ENCODE results near the gene KDM5B. TPM values are rescaled to one million over a fixed set of nuclear protein-coding genes. Genes with fewer than 3 reads are reported as not detected.
A peak's percentile ranks its signal among the peaks of the same experiment; 100 is the strongest.
"Not testable (repeated sequence)": the region's sequence is repeated elsewhere in the genome, so short reads cannot be mapped to it uniquely, and the experiment has no call there.

KDM5B gene
- polyA plus RNA-seq, 3 donors from 2014 or later, result 4.4 to 26.2 (median 8.7) TPM

DNA sequence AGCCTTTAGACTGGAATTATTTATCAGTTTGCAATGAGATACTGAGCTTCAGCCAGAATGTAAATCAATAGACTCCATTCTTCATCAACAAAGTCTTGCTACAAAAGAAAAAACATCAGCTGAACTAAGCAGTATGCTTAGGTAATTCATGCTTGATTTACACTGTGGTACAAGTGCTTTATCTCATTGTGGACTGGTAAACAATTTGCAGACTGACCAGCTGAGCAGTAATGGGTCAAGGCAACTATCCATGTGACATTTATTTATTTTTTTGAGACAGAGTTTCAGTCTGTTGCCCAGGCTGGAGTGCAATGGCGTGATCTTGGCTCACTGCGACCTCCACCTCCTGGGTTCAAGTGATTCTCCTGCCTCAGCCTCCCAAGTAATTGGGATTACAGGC is 58.2 kb downstream of the KDM5B start:
- H3K27ac Mint-ChIP-seq, result no peak overlapping the region
- no peak overlapping the region for H3K4me3 Mint-ChIP-seq
- H3K9me3 Mint-ChIP-seq, result no peaks in the 10 kb centered on the region
- no peaks in the 10 kb centered on the region for H3K27me3 Mint-ChIP-seq (ENCODE audit: low read depth in 3 of 3)
- no peak for DNase-seq
- H3K36me3 Mint-ChIP-seq, result peaks cover 14 to 41% (median 31%) of the 10 kb centered on the region in 3 donors
- H3K4me1 Mint-ChIP-seq, result no peaks in the 10 kb centered on the region

DNA sequence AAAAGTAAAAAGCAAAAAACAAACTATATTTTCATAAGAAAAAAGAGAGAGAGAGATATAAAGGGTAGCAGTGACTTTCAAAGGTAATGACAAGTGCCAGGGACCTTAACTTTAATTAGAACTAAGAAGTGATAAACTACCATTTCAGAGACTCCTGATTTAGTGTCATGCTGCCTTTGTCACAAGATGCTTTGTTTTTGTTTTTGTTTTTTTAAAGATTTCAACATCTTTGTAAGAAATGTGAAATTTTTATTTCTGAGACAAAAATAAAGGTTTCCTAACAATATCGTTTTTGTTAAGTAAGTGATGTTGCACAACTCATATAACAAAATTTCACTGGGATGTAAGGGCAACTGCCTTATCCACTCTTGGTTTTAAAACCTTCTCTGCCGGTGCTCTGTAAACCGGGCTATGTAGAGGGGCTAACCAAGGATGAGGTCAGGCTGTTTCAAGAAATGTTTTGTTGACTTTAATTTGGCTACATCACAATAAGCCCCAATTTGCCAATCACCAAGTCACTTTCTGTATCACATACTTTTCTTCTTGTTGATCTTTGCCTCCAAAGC is 62.8 kb downstream of the KDM5B start:
- Mint-ChIP-seq H3K27me3 (ENCODE audit: low read depth in 3 of 3) (no peaks in the 10 kb centered on the region), H3K4me3 (no peak overlapping the region), H3K36me3 (peaks cover 35 to 44% (median 41%) of the 10 kb centered on the region in 3 donors), H3K27ac (peak overlapping the region in 1 of 6 donors; percentile 28), H3K4me1 (no peaks in the 10 kb centered on the region), H3K9me3 (no peaks in the 10 kb centered on the region)
- no peak for DNase-seq

DNA sequence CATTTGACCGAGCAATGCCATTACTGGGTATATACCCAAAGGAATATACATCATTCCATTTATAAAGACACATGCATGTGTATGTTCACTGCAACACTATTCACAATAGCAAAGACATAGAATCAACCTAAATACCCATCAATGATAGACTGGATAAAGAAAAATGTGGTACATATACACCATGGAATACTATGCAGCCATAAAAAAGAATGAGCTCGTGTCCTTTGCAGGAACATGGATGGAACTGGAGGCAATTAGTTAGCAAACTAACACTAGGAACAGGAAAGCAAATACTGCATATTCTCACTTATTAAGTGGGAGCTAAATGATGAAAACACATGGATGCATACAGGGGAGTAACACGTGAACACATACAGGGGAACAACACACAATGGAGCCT is 63.5 kb downstream of the KDM5B start:
- H3K4me3 Mint-ChIP-seq; H3K27me3 Mint-ChIP-seq (ENCODE audit: low read depth in 3 of 3); H3K4me1 Mint-ChIP-seq; DNase-seq; H3K27ac Mint-ChIP-seq; H3K9me3 Mint-ChIP-seq: not testable (repeated sequence)
- H3K36me3 Mint-ChIP-seq, result peaks cover 35 to 44% (median 41%) of the 10 kb centered on the region in 3 donors

DNA sequence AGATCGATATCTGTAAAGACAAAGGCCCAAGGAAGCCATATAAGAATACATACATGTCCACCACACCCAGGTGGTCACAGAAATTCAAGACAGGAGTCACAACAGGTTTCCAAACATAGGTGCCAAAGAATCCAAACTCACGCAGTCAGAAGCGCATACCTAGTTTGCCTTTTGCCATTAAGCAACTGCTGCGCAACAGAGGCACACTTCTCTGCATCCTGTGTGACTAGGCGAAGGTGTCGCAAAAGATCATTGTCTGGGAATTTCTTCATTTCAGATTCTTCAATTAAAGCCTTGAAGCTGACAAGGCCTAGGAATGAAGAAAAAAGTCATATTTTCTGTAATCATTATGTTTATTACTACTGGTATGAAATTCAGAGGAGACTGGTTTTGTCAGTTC is 65.7 kb downstream of the KDM5B start:
- Mint-ChIP-seq H3K4me3 (no peak overlapping the region), H3K9me3 (no peaks in the 10 kb centered on the region), H3K4me1 (no peaks in the 10 kb centered on the region), H3K27ac (no peak overlapping the region), H3K27me3 (ENCODE audit: low read depth in 3 of 3) (no peaks in the 10 kb centered on the region), H3K36me3 (peaks cover 34 to 48% (median 35%) of the 10 kb centered on the region in 3 donors)
- no peak for DNase-seq

DNA sequence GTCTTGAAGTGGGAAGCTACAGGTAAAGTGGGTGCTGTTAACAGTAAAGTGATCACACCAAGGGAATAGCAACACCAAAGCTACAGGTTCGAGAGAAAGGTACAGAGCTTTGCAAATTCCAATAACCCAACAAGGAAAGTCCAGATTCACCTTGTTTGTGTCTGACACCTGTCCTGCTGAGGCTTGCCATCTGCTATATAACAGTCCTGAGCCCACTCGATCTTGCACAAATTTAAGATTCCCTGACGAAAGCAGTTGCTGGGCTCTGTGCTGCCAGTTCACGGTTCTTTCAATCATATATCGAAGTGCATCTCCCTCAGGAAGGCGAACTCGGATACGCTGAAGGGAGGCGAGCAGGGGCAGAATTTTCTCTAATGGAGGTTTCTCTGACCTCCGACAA is 75.0 kb downstream of the KDM5B start:
- no peak for DNase-seq
- H3K36me3 Mint-ChIP-seq, result peaks cover 26 to 75% (median 40%) of the 10 kb centered on the region in 3 donors
- no peaks in the 10 kb centered on the region for H3K9me3 Mint-ChIP-seq
- peaks cover 0 to 2% of the 10 kb centered on the region in 2 donors for H3K4me1 Mint-ChIP-seq
- H3K27me3 Mint-ChIP-seq (ENCODE audit: low read depth in 3 of 3), result no peaks in the 10 kb centered on the region
- no peak overlapping the region for H3K4me3 Mint-ChIP-seq
- no peak overlapping the region for H3K27ac Mint-ChIP-seq

DNA sequence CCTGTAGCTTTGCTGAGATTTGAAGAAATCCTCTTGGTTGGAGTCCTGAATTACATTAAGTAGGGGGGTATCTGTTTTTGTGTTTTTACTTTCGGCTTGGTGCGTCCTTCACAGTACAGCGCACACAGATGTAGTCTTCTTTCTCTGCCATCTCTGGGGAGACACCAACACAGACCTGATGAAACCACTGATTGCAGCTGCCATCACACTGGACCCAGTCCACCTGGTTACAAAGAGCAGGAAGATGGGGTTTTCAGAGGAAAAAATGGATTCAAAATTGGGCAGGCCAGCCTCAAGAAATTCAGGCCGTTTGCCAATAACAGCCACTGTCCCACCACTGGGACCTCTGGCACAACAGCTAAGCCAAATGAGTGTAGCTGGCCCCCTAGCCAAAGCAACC is 79.3 kb downstream of the KDM5B start:
- H3K9me3 Mint-ChIP-seq, result no peaks in the 10 kb centered on the region
- no peaks in the 10 kb centered on the region for H3K27me3 Mint-ChIP-seq (ENCODE audit: low read depth in 3 of 3)
- H3K4me1 Mint-ChIP-seq, result peaks cover 0 to 5% of the 10 kb centered on the region in 2 donors
- no peak overlapping the region for H3K4me3 Mint-ChIP-seq
- peaks cover 38 to 69% (median 43%) of the 10 kb centered on the region in 3 donors for H3K36me3 Mint-ChIP-seq
- no peak overlapping the region for H3K27ac Mint-ChIP-seq
- DNase-seq, result no peak

DNA sequence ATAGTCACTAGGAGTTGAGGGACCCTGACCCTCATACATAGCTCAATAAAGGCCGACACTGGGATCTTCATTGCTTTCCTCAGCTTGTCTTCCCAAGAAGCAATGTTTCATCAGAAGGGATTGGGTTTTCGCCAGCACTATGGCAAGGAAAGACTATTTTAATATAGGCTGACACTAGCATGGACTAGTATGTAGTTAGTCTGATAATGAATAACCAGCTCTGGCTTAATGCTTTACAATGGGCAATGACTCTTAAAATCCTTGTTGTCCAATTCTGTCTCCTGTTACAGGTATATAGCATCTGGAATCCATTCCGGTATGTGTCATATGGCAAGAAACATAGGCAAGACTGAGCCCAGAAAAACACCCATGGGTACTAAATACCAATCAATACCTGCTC is 82.7 kb downstream of the KDM5B start:
- Mint-ChIP-seq H3K4me3 (no peak overlapping the region), H3K4me1 (peaks cover 0 to 5% of the 10 kb centered on the region in 2 donors), H3K9me3 (no peaks in the 10 kb centered on the region), H3K27me3 (ENCODE audit: low read depth in 3 of 3) (peaks cover 0 to under 1% (median 0%) of the 10 kb centered on the region in 3 donors), H3K36me3 (peaks cover 22 to 39% (median 25%) of the 10 kb centered on the region in 3 donors), H3K27ac (no peak overlapping the region)
- DNase-seq, result no peak

DNA sequence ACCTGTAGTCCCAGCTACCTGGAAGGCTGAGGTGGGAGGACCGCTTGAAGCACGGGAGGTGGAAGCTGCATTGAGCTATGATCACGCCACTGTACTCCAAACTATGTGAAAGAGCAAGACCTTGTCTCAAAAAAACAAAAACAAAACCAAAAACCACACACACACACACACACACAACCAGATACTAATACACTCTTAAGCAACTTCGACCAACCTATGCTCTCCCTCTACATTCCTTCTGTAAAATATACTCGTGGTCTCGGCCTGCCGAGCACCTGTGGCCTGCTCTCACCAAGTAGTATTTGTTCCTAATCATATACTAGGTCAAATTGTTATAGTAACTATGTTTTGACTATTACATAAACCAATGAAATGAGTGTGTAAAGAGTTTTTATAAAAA is 84.5 kb downstream of the KDM5B start:
- H3K4me1 Mint-ChIP-seq, result peaks cover 0 to 5% of the 10 kb centered on the region in 2 donors
- H3K36me3 Mint-ChIP-seq, result peaks cover 10 to 21% (median 14%) of the 10 kb centered on the region in 3 donors
- no peaks in the 10 kb centered on the region for H3K9me3 Mint-ChIP-seq
- H3K27me3 Mint-ChIP-seq (ENCODE audit: low read depth in 3 of 3), result peaks cover 2% of the 10 kb centered on the region in 3 donors
- DNase-seq, result no peak
- H3K4me3 Mint-ChIP-seq, result no peak overlapping the region
- peak overlapping the region in 1 of 6 donors; percentile 28 for H3K27ac Mint-ChIP-seq

DNA sequence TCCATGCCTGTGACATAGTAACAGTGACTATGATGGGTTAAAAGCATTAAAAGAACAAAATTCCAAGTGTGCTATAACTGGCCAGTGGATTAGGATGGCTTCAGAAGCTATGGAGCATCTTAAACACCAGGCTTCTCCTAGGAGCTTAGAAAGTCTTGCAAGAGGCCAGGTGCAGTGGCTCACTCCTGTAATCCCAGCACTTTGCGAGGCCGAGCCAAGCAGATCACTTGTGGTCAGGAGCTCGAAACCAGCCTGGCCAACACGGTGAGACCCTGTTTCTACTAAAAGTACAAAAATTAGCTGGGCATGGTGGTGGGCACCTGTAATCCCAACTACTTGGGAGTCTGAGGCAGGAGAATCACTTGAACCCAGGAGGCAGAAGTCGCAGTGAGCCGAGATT is 85.2 kb downstream of the KDM5B start:
- not testable (repeated sequence) for H3K4me3 Mint-ChIP-seq; DNase-seq; H3K9me3 Mint-ChIP-seq; H3K27me3 Mint-ChIP-seq (ENCODE audit: low read depth in 3 of 3); H3K27ac Mint-ChIP-seq; H3K4me1 Mint-ChIP-seq
- peaks cover 4 to 15% (median 9%) of the 10 kb centered on the region in 3 donors for H3K36me3 Mint-ChIP-seq

DNA sequence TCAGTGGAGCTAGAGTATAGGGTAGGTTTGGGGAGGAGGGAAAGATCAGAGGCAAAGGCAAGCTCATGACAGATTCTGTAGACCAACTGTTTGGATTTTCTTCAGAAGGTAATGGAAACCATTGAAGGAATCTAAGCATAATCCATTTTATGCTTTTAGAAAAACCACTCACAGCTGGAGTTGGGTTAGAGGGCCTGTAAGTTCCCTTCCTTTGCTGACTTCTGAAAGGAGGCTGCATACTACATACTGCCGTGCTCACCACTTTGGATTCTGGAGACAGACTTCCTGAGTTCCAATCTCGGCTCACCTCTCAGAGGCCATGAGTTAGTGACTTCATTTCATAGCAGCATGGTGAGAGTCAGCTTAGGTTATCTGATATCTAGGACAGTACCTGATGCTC is 91.6 kb downstream of the KDM5B start:
- no peaks in the 10 kb centered on the region for H3K4me1 Mint-ChIP-seq
- H3K36me3 Mint-ChIP-seq, result no peaks in the 10 kb centered on the region
- no peaks in the 10 kb centered on the region for H3K9me3 Mint-ChIP-seq
- H3K27me3 Mint-ChIP-seq (ENCODE audit: low read depth in 3 of 3), result peaks cover 11 to 17% (median 13%) of the 10 kb centered on the region in 3 donors
- H3K27ac Mint-ChIP-seq, result no peak overlapping the region
- H3K4me3 Mint-ChIP-seq, result no peak overlapping the region
- DNase-seq, result no peak

DNA sequence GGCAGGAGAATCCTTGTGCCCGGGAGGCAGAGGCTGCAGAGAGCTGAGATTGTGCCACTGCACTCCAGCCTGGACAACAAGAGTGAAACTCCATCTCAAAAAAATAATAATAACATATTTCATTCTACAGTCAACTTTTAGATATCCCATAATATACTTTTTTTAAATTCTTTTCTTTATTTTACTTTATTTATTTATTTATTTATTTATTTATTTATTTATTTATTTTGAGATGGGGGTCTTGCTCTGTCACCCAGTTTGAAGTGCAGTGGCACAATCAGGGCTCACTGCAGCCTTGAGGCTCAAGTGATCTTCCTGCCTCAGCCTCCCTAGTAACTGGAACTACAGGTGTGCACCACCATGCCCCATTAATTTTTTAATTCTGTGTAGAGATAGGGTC is 94.0 kb downstream of the KDM5B start:
- not testable (repeated sequence) for H3K27ac Mint-ChIP-seq, H3K4me3 Mint-ChIP-seq, H3K36me3 Mint-ChIP-seq, H3K9me3 Mint-ChIP-seq, H3K4me1 Mint-ChIP-seq, DNase-seq
- peaks cover 16 to 20% (median 16%) of the 10 kb centered on the region in 3 donors for H3K27me3 Mint-ChIP-seq (ENCODE audit: low read depth in 3 of 3)

DNA sequence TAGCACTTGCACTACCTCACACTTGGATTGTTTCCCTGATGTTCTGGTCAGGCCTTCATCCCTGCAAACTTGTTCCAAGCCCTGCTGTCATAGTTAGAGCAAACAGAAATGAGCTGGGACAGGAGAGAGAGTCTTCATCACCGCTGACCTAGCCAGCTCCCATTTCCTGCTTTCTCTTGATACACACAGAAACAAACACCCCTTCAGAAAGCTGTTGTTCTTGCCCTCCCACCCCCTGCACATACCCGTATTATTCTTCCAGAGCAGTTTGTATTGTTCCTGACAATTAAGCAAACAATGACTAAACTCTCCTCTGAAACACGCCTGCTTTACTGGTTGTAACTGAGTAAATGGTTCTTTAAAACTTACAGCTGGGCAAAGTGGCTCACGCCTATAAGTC is 95.1 kb downstream of the KDM5B start:
- no peaks in the 10 kb centered on the region for H3K9me3 Mint-ChIP-seq
- peaks cover 16 to 23% (median 19%) of the 10 kb centered on the region in 3 donors for H3K27me3 Mint-ChIP-seq (ENCODE audit: low read depth in 3 of 3)
- H3K36me3 Mint-ChIP-seq, result peaks cover 0 to 4% (median 0%) of the 10 kb centered on the region in 3 donors
- H3K4me1 Mint-ChIP-seq, result no peaks in the 10 kb centered on the region
- no peak overlapping the region for H3K4me3 Mint-ChIP-seq
- DNase-seq, result no peak
- H3K27ac Mint-ChIP-seq, result no peak overlapping the region

DNA sequence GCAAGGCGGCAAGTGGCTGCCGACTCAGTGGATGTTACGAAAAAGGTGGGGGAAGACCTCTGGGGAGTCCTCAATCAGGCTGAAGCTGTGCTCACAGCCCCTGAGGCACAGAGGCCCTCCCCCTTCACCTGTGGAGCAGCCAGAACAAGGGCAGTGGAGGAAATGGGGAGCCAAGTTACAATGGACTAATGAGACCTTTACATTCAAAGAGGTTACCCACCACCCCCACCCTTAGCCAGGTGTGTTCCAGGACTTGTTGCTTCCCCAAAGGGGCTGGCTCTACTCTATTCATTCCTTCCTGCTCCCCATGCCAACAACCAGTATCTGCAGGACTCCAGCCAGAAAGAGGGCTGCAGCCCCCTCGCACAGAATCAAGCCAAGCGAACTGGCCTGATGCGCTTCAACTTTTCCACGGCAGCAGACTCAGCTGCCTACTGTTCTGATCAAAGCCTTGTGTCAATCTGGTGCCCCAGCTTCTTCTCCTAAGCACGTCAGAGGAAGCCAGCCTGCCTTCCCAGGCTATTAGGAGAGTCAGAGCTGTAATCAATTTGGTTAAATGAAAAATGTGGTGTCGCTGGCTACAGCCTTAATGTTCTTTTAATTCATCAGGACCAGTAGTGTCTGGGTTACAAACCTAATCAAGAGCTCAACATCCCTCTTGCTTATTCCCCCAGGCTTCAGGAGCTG is 96.1 kb downstream of the KDM5B start:
- Mint-ChIP-seq H3K9me3 (peaks cover 0 to 2% (median 0%) of the 10 kb centered on the region in 6 donors), H3K4me1 (no peaks in the 10 kb centered on the region), H3K27ac (no peak overlapping the region), H3K4me3 (no peak overlapping the region), H3K27me3 (ENCODE audit: low read depth in 3 of 3) (peaks cover 17 to 24% (median 19%) of the 10 kb centered on the region in 3 donors), H3K36me3 (peaks cover 0 to 4% (median 0%) of the 10 kb centered on the region in 3 donors)
- DNase-seq, result no peak

DNA sequence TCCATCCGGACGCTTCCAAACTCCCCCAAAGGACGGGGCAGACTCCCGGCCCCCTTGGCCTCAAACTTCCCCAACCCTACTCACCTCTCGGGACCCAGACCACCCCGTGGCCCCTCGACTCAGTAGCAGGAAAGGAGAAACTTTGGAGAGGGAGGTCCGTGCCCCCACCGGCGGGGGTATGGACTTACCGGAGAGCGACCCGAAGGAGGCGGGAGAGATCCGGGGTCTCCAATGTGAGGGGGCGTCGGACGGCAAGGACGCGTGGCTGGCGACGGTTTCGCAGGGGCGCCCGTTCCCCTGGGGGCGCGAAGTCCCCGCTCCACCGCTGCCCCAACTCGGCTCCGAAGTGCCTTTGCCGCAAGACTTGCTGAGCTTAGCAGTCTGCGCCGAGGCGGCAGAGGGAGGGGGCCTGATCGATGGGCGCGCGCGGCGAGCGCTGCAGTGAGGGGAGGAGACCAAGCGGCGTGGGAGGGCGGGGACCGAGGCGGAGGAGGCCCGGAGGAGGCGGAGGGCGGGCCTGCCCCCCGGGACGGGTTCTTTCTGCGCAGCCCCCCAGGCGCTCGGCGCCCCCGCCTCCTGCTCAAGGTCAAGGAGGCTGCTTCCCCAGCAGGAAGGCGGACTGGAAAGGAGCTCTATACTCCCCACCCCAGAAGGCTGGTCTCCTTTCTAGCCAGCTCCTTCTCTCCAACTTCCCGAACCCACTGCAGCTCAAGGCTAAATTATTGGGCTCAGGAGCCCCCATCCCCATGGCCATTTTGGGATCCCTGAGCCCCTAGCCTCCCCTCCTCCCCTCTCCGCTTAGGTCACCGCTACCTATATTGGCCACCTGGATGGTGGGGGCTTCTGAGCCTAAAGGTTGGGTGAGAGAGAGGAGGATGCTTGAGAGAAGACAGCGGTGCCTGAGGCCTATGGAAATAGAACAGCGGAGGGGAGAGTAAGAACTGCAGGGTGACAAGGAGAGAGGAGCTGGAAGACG is 97.9 kb downstream of the KDM5B start, which contains the start of gene SYT2:
Gene SYT2 (minus strand): TSS at position 385 of the 976 bp plus-strand sequence. CDS start 104,682 bp downstream, outside the sequence.
- H3K9me3 Mint-ChIP-seq, result peaks cover 0 to 2% (median 0%) of the 10 kb centered on the region in 6 donors
- H3K27ac Mint-ChIP-seq, result no peak within 1 kb of the TSS
- no peaks in the 10 kb centered on the region for H3K4me1 Mint-ChIP-seq
- H3K27me3 Mint-ChIP-seq (ENCODE audit: low read depth in 3 of 3), result peaks cover 16 to 26% (median 17%) of the 10 kb centered on the region in 3 donors
- no peak for DNase-seq
- H3K4me3 Mint-ChIP-seq, result no peak within 1 kb of the TSS
- H3K36me3 Mint-ChIP-seq, result peaks cover 0 to 4% (median 0%) of the 10 kb centered on the region in 3 donors

Data from immature natural killer cell (primary cell).